A673 (cell line): Measurements from ENCODE around the gene NAALADL2. TPM values are rescaled to one million over a fixed set of nuclear protein-coding genes. Genes with fewer than 3 reads are reported as not detected.

ENCODE experiments used
- BruUV-seq: library from RNA; stranded (reverse); fragments of 400-500 nt; replicated peaks from 2 replicates; lab custom pipeline; 2021; lab: Mats Ljungman, UMichigan
- CTCF ChIA-PET: fragments of 300-600 bp; sonication (Branson Sonifier 250); formaldehyde crosslinking; loops from one replicate; lab custom pipeline; 2022; ENCODE audit warnings: antibody characterized with exemption; lab: Charles Lee
- POLR2A ChIA-PET: fragments of 300-600 bp; sonication (Branson Sonifier 250); formaldehyde crosslinking; loops from one replicate; lab custom pipeline; 2022; ENCODE audit warnings: antibody characterized with exemption; ENCODE audit not compliant: low non-redundant PET; lab: Charles Lee
- DNase-seq: peaks from one replicate; pipeline ENCODE4 v3.0.0-alpha.2; 2015; ENCODE audit warnings: low spot score
- H3K27ac ChIP-seq: fragments of 200-600 bp; sonication (generic); 2 replicates; pipeline ENCODE4 v1.5.1; 2016; ENCODE audit warnings: mixed run types, low read depth, mild to moderate bottlenecking, mixed read lengths, antibody characterized with exemption, low read length; ENCODE audit not compliant: poor library complexity, severe bottlenecking
- H3K27me3 ChIP-seq: fragments of 200-600 bp; sonication (generic); replicated peaks from 2 replicates; pipeline ENCODE4 v1.6.1; 2017; ENCODE audit warnings: mixed run types, low read depth, mild to moderate bottlenecking, mixed read lengths, antibody characterized with exemption, low read length; ENCODE audit not compliant: insufficient read depth, poor library complexity
- H3K36me3 ChIP-seq: fragments of 200-600 bp; sonication (generic); 2 replicates; pipeline ENCODE4 v1.6.1; 2016; ENCODE audit warnings: mixed run types, mild to moderate bottlenecking, mixed read lengths, antibody characterized with exemption, low read length; ENCODE audit not compliant: insufficient read depth, poor library complexity, severe bottlenecking
- H3K4me1 ChIP-seq: fragments of 200-600 bp; sonication (generic); 2 replicates; pipeline ENCODE4 v1.6.1; 2017; ENCODE audit warnings: mixed run types, mild to moderate bottlenecking, mixed read lengths, antibody characterized with exemption, low read length; ENCODE audit not compliant: insufficient read depth, poor library complexity, severe bottlenecking
- H3K4me3 ChIP-seq: fragments of 200-600 bp; sonication (generic); 2 replicates; pipeline ENCODE4 v1.5.1; 2016; ENCODE audit warnings: low read depth, mixed run types, mild to moderate bottlenecking, mixed read lengths, low read length; ENCODE audit not compliant: poor library complexity, severe bottlenecking
- H3K9me3 ChIP-seq: fragments of 200-600 bp; sonication (generic); 2 replicates; pipeline ENCODE4 v1.6.1; 2016; ENCODE audit warnings: mixed run types, low read depth, mild to moderate bottlenecking, mixed read lengths, antibody characterized with exemption, low read length; ENCODE audit not compliant: poor library complexity, severe bottlenecking
- EZH2 ChIP-seq: fragments of 200-600 bp; sonication (generic); IDR thresholded peaks from 2 replicates; pipeline ENCODE4 v1.6.1; 2017; ENCODE audit warnings: borderline replicate concordance, low read depth, mild to moderate bottlenecking, mixed read lengths, antibody characterized with exemption, low read length; ENCODE audit not compliant: poor library complexity, severe bottlenecking
- intact Hi-C: fragments of 100-400 bp; cut with micrococcal nuclease; formaldehyde crosslinking; loops from one replicate; pipeline ENCODE4 v1.10.0; 2022; ENCODE audit not compliant: unreplicated experiment
- total RNA-seq: library from RNA; stranded (reverse); gene quantifications from 2 replicates; pipeline ENCODE4 v1.2.3, GENCODE V29; 2021
- TF ChIP-seq, protein P1 (sequence below): fragments of 300-800, 200-600 bp; sonication (generic); conservative IDR thresholded peaks from 2 replicates; pipeline ENCODE4 v1.5.1; 2017; ENCODE audit warnings: low read depth, mild to moderate bottlenecking, antibody characterized with exemption, low read length, moderate library complexity, mixed read lengths

NAALADL2 gene
- total RNA-seq, 1 experiment from 2014 or later: 0.64 TPM

DNA sequence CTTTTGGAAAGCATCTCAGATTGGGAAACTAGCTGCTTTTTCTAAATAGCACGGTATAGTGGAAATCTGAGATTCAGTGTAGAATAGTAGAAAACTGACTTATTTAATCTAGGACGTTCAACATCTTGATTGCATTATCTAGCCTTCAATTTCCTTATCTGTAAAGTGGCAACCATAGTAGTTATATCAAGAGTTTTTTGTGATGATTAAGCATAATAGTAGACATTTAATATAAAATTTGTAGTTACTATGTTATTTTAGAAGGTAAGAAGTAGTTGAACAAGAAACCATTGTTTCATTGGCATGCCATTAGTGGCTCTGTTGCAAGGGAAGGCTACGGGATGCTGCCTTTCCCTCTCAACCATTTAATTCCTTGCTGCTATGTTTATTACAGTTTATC lies 367.3 kb downstream of the NAALADL2 start:
- Histone ChIP-seq H3K36me3 (no peaks in the 10 kb centered on the region), H3K4me1 (no peaks in the 10 kb centered on the region), H3K9me3 (no peaks in the 10 kb centered on the region), H3K27ac (no peak overlapping the region), H3K27me3 (no peaks in the 10 kb centered on the region), H3K4me3 (no peak overlapping the region)
- intact Hi-C loops: no loop called here
- no peak for DNase-seq
- ChIA-PET CTCF (no interaction called here), POLR2A (no interaction called here)
- TF ChIP-seq, protein P1, sequence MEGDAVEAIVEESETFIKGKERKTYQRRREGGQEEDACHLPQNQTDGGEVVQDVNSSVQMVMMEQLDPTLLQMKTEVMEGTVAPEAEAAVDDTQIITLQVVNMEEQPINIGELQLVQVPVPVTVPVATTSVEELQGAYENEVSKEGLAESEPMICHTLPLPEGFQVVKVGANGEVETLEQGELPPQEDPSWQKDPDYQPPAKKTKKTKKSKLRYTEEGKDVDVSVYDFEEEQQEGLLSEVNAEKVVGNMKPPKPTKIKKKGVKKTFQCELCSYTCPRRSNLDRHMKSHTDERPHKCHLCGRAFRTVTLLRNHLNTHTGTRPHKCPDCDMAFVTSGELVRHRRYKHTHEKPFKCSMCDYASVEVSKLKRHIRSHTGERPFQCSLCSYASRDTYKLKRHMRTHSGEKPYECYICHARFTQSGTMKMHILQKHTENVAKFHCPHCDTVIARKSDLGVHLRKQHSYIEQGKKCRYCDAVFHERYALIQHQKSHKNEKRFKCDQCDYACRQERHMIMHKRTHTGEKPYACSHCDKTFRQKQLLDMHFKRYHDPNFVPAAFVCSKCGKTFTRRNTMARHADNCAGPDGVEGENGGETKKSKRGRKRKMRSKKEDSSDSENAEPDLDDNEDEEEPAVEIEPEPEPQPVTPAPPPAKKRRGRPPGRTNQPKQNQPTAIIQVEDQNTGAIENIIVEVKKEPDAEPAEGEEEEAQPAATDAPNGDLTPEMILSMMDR: no peak
- TF ChIP-seq EZH2: no peak
- no TSS peak for BruUV-seq

DNA sequence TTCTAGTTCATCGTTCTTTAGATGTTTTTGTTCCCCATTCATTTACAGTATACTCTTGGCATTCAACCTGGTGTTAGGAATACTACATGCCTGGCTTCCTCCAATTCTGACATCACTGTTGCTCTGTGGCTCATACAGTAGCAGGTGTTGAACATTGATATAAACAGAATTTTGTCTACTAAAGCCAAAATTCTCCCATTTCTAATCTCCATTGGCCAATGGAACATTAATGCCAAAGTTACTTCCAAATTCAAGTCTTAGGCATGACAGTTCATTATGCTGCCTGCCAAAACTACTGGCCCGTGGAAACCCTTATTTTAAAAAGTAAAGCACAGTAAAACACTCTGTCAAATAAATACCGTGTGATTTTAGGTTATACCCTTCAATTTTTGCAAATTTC lies 368.0 kb downstream of the NAALADL2 start:
- TF ChIP-seq EZH2: no peak
- TF ChIP-seq, protein P1: no peak
- ChIA-PET POLR2A (no interaction called here), CTCF (no interaction called here)
- Histone ChIP-seq H3K27me3 (no peaks in the 10 kb centered on the region), H3K27ac (no peak overlapping the region), H3K9me3 (no peaks in the 10 kb centered on the region), H3K4me1 (no peaks in the 10 kb centered on the region), H3K4me3 (no peak overlapping the region), H3K36me3 (no peaks in the 10 kb centered on the region)
- no TSS peak for BruUV-seq
- DNase-seq: no peak
- intact Hi-C loops: no loop called here

DNA sequence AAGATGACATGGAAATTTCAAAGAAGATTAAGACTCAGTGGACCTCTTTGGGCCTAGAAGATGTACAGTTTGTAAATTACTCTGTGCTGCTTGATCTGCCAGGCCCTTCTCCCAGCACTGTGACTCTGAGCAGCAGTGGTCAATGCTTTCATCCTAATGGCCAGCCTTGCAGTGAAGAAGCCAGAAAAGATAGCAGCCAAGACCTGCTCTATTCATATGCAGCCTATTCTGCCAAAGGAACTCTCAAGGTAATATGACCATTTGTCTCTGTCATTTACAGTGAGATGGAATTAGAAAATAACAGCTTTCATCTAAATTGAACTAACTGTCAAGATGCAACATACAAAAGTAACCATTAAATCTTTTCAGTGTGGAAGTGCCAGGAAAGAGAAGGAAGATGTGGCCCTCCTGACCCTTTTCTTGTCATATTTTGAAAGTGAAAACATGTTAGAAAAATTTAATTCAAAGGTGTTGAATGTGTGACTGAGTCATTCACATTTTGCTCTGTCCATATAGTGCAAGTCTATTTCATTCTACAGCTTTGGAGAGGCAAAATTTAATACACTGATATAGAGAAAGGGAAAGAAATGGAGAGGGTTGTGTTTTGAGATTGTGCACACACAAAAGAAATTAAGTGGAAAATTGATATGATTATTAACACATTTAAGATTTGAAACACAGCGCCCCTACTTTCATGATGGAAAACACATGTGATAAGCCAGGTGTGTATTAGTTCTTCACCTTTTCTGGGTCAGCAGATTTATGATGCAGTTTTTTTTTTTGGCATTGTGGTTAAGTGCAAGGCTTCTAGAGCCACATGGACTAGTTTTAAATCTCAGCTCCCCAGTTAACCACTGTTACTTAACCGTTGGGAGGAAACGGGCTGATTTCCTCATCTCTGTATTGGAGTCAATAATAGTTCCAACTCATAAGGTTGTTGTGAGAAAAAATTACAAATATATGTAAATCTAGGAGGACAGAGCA lies 375.1 kb downstream of the NAALADL2 start:
- no peaks in the 10 kb centered on the region for H3K4me1 ChIP-seq
- intact Hi-C loops: no loop called here
- no peak for DNase-seq
- no peak overlapping the region for H3K4me3 ChIP-seq
- H3K36me3 ChIP-seq: no peaks in the 10 kb centered on the region
- ChIA-PET POLR2A (no interaction called here), CTCF (no interaction called here)
- TF ChIP-seq EZH2: no peak
- TF ChIP-seq, protein P1: no peak
- BruUV-seq: no TSS peak
- H3K9me3 ChIP-seq: no peaks in the 10 kb centered on the region
- no peaks in the 10 kb centered on the region for H3K27me3 ChIP-seq
- H3K27ac ChIP-seq: no peak overlapping the region
